GM10266 (cell line): ENCODE results near the gene FAM117B.

Experiments used
- DNase-seq: peaks from one replicate; pipeline ENCODE4 v3.0.0; 2012; ENCODE audit errors: extremely low spot score
- TF ChIP-seq, protein P1 (sequence below): IDR thresholded peaks from 2 replicates; pipeline ENCODE4 v1.5.1; 2012; ENCODE audit warnings: mild to moderate bottlenecking, low read depth; ENCODE audit not compliant: control insufficient read depth, insufficient read depth; ENCODE audit errors: missing control alignments

The FAM117B gene

DNA sequence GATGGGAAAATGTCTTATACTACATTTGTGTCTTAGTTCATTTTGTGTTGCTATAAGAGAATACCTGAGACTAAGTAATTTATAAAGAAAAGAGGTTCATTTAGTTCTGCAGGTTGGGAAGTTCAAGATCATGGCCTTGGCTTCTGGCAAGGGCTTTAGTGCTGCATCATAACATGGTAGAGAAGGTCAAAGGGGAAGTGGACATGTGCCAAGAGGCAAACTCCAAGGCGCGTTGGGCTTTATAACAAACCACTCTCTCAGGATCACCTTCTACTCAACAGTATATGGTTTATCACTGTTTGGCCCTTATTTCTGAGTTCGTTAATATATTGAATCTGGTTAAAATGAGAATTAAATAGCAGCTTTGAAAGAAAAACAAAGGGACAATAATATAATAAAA lies 178.6 kb downstream of the FAM117B start:
- TF ChIP-seq, protein P1, sequence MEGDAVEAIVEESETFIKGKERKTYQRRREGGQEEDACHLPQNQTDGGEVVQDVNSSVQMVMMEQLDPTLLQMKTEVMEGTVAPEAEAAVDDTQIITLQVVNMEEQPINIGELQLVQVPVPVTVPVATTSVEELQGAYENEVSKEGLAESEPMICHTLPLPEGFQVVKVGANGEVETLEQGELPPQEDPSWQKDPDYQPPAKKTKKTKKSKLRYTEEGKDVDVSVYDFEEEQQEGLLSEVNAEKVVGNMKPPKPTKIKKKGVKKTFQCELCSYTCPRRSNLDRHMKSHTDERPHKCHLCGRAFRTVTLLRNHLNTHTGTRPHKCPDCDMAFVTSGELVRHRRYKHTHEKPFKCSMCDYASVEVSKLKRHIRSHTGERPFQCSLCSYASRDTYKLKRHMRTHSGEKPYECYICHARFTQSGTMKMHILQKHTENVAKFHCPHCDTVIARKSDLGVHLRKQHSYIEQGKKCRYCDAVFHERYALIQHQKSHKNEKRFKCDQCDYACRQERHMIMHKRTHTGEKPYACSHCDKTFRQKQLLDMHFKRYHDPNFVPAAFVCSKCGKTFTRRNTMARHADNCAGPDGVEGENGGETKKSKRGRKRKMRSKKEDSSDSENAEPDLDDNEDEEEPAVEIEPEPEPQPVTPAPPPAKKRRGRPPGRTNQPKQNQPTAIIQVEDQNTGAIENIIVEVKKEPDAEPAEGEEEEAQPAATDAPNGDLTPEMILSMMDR: no peak
- DNase-seq: no peak

DNA sequence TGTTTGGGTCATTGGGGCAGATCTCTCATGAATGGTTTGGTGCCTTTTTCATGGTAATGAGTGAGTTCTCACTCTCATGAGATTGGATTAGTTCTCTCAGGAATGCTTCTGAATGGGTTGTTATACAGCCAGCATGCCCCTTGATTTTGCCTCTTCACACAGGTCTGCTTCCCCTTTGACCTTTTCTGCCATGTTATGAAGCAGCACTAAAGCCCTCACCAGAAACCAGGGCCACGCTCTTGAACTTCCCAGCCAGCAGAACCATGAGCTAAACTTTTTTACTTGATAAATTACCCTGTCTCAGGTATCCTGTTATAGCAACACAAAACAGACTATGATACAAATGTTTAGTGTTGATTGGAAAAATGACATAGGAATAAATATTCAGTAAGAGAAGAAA lies 179.5 kb downstream of the FAM117B start:
- DNase-seq: no peak
- TF ChIP-seq, protein P1: no peak

DNA sequence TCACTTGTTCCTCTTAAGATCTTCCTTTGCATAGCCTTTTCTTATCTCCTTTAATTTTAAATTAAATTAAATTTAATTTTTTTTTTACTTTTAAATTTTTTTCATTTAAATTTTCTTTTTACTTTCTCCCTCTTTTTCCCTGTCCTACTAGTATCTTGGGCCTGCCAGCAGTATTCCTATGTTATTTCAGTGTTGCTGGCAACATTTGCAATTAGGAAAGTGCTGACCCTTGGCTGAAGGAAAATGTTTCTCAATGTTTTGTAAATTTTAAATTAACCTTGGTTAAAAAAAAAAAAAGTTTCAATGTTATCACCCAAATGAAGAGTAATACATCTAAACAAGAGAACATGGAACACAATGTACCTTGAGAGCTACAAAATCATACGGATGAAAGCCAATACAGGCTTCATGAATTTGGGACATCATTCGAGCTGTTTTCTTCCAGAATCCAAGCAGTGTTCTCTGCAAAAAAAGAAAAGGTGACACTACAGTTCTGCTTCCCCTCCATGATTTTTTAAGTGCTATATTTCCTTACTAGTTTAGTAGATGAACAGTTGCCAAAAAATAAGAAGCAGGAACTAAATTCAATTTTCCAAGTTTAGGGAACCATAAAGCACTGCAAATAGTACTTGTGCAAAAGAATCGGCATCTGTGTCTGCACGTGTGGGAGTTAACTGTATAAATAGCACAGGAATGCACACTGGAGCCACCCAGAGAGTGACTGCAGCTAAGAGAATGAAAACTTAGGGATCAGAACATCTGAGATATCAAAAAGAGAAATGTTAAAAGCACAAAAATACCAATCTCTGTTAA lies 181.0 kb downstream of the FAM117B start:
- DNase-seq: no peak
- TF ChIP-seq, protein P1: no peak

DNA sequence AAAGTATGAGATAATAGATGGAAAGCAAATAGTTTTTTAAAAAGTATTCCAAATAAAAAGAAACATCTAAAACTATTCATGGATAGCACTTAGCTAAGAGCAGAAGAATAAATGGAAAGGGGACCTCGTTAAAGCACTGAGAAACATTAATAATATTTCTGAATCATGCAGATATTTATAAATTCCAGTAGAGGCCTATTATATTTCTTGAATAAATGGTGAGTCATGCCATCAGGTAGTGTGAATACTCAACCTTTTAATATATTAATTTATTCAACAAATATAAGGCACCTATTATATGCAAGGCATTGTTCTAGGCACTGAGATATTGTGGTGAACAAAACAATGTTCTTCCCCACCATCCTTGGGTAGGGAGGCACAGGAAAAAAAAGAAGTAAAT lies 183.0 kb downstream of the FAM117B start:
- TF ChIP-seq, protein P1: no peak
- DNase-seq: no peak

DNA sequence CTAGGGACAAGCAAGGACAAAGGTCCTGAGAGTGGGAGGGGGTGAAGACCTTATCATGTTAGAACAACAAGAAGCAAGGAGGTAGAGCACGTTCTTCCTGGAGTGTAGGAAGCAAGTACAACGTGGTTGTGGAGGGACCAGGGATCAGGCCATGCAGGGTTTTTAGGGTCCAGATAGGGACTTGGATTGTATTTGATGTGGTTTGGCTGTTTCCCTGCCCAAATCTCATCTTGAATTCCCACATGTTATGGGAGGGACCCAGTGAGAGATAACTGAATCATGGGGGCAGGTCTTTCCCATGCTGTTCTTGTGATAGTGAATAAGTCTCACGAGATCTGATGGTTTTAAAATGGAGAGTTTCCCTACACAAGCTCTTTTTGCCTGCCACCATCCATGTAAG lies 183.6 kb downstream of the FAM117B start:
- DNase-seq: no peak
- TF ChIP-seq, protein P1: no peak
